ENCODE data around the gene BEST1.

GRCh38 chr11:61907871-61908729, 42.1 kb upstream of the BEST1 start:
- TF ChIP-seq EZH2 (IDR thresholded peaks at IDR 0.05; ENCODE audit: low read length, missing control alignments), result no peak
- TF ChIP-seq CTCF (conservative IDR thresholded peaks at IDR 0.05 in 1 of 2, IDR thresholded peaks at IDR 0.05 in 1 of 2; ENCODE audit: low read depth in 1 of 2, low read length in 2 of 2), result no peak
